Duodenal mucosa (tissue), 2 donors: ENCODE measurements around the gene MDM2.

Experiments
- H3K27ac ChIP-seq: one replicate; pipeline ENCODE4 v1.7.0; 2013; ENCODE audit warnings: low read depth, low read length
- H3K27me3 ChIP-seq, 2 donors: one replicate each; pipeline ENCODE4 v1.7.0; 2013; ENCODE audit warnings: low read length in 2 of 2, control low read depth in 1 of 2; ENCODE audit not compliant: insufficient read depth in 2 of 2, control insufficient read depth in 1 of 2
- H3K36me3 ChIP-seq, 2 donors: one replicate each; pipeline ENCODE4 v1.7.0; 2013; ENCODE audit warnings: low read length in 2 of 2, control low read depth in 1 of 2; ENCODE audit not compliant: insufficient read depth in 2 of 2, control insufficient read depth in 1 of 2
- H3K4me1 ChIP-seq, 2 donors: one replicate each; pipeline ENCODE4 v1.7.0; 2013; ENCODE audit warnings: low read length in 2 of 2, control low read depth in 1 of 2; ENCODE audit not compliant: insufficient read depth in 2 of 2, control insufficient read depth in 1 of 2
- H3K4me3 ChIP-seq, 2 donors: one replicate each; pipeline ENCODE4 v1.7.0; 2013; ENCODE audit warnings: low read length in 2 of 2, low read depth in 1 of 2
- H3K9ac ChIP-seq, 2 donors: one replicate each; pipeline ENCODE4 v1.7.0; 2013; ENCODE audit warnings: low read length in 2 of 2, low read depth in 1 of 2
- H3K9me3 ChIP-seq, 2 donors: one replicate each; pipeline ENCODE4 v1.7.0; 2013; ENCODE audit warnings: low read length in 2 of 2, control low read depth in 1 of 2; ENCODE audit not compliant: control insufficient read depth in 1 of 2

The MDM2 gene

GRCh38 chr12:68807576-68808387 is at the start of gene MDM2:
MDM2 (plus strand) TSS chr12:68808177; CDS start chr12:68808478, 301 bp downstream.
- no peaks in the 10 kb centered on the region for H3K9me3 ChIP-seq
- peaks cover 5 to 7% of the 10 kb centered on the region in 2 donors for H3K36me3 ChIP-seq
- peak within 1 kb of the TSS; percentile 97 for H3K27ac ChIP-seq
- H3K27me3 ChIP-seq, result no peaks in the 10 kb centered on the region
- peaks cover 15 to 16% of the 10 kb centered on the region in 2 donors for H3K4me1 ChIP-seq
- peak within 1 kb of the TSS; percentile 97 to 99 for H3K9ac ChIP-seq
- peak within 1 kb of the TSS; percentile 85 to 95 for H3K4me3 ChIP-seq

GRCh38 chr12:68759852-68760251 is 48.1 kb upstream of the MDM2 start:
- H3K9me3 ChIP-seq, result no peaks in the 10 kb centered on the region
- H3K4me3 ChIP-seq, result no peak overlapping the region
- H3K27me3 ChIP-seq, result no peaks in the 10 kb centered on the region
- H3K9ac ChIP-seq, result no peak overlapping the region
- H3K36me3 ChIP-seq, result peaks cover 0 to 17% of the 10 kb centered on the region in 2 donors
- H3K4me1 ChIP-seq, result no peaks in the 10 kb centered on the region
- H3K27ac ChIP-seq, result no peak overlapping the region

GRCh38 chr12:68760806-68761441 is 47.1 kb upstream of the MDM2 start:
- no peak overlapping the region for H3K27ac ChIP-seq
- no peaks in the 10 kb centered on the region for H3K9me3 ChIP-seq
- H3K4me1 ChIP-seq, result no peaks in the 10 kb centered on the region
- H3K36me3 ChIP-seq, result peaks cover 0 to 14% of the 10 kb centered on the region in 2 donors
- no peaks in the 10 kb centered on the region for H3K27me3 ChIP-seq
- H3K4me3 ChIP-seq, result no peak overlapping the region
- H3K9ac ChIP-seq, result no peak overlapping the region

GRCh38 chr12:68761442-68761812 is 46.5 kb upstream of the MDM2 start:
- H3K27me3 ChIP-seq, result no peaks in the 10 kb centered on the region
- H3K9ac ChIP-seq, result no peak overlapping the region
- no peaks in the 10 kb centered on the region for H3K4me1 ChIP-seq
- H3K36me3 ChIP-seq, result peaks cover 0 to 14% of the 10 kb centered on the region in 2 donors
- H3K9me3 ChIP-seq, result no peaks in the 10 kb centered on the region
- no peak overlapping the region for H3K27ac ChIP-seq
- no peak overlapping the region for H3K4me3 ChIP-seq

GRCh38 chr12:68761901-68762630 is 45.9 kb upstream of the MDM2 start:
- no peaks in the 10 kb centered on the region for H3K4me1 ChIP-seq
- no peak overlapping the region for H3K9ac ChIP-seq
- no peaks in the 10 kb centered on the region for H3K9me3 ChIP-seq
- no peak overlapping the region for H3K4me3 ChIP-seq
- H3K27me3 ChIP-seq, result no peaks in the 10 kb centered on the region
- H3K27ac ChIP-seq, result no peak overlapping the region
- H3K36me3 ChIP-seq, result peaks cover 0 to 14% of the 10 kb centered on the region in 2 donors

GRCh38 chr12:68762691-68763090 is 45.3 kb upstream of the MDM2 start:
- Histone ChIP-seq H3K4me1 (no peaks in the 10 kb centered on the region), H3K9me3 (no peaks in the 10 kb centered on the region), H3K4me3 (no peak overlapping the region), H3K27me3 (no peaks in the 10 kb centered on the region), H3K36me3 (peaks cover 0 to 14% of the 10 kb centered on the region in 2 donors), H3K27ac (no peak overlapping the region), H3K9ac (no peak overlapping the region)

GRCh38 chr12:68765696-68766095 is 42.3 kb upstream of the MDM2 start:
- no peak overlapping the region for H3K4me3 ChIP-seq

GRCh38 chr12:68766646-68767045 is 41.3 kb upstream of the MDM2 start:
- H3K4me1 ChIP-seq, result no peaks in the 10 kb centered on the region

More at GRCh38 chr12:68765696-68766095, 42.3 kb upstream of the MDM2 start:
- H3K27ac ChIP-seq, result no peak overlapping the region
- no peaks in the 10 kb centered on the region for H3K4me1 ChIP-seq
- H3K36me3 ChIP-seq, result peaks cover 0 to 14% of the 10 kb centered on the region in 2 donors
- no peaks in the 10 kb centered on the region for H3K27me3 ChIP-seq
- no peak overlapping the region for H3K9ac ChIP-seq
- no peaks in the 10 kb centered on the region for H3K9me3 ChIP-seq

GRCh38 chr12:68767191-68767590 is 40.8 kb upstream of the MDM2 start:
- H3K9ac ChIP-seq, result no peak overlapping the region
- H3K27ac ChIP-seq, result no peak overlapping the region
- no peak overlapping the region for H3K4me3 ChIP-seq
- peaks cover 0 to 5% of the 10 kb centered on the region in 2 donors for H3K36me3 ChIP-seq
- H3K4me1 ChIP-seq, result no peaks in the 10 kb centered on the region
- H3K9me3 ChIP-seq, result no peaks in the 10 kb centered on the region
- H3K27me3 ChIP-seq, result no peaks in the 10 kb centered on the region

More at GRCh38 chr12:68766646-68767045, 41.3 kb upstream of the MDM2 start:
- Histone ChIP-seq H3K27ac (no peak overlapping the region), H3K4me3 (no peak overlapping the region), H3K9me3 (no peaks in the 10 kb centered on the region), H3K36me3 (peaks cover 0 to 10% of the 10 kb centered on the region in 2 donors), H3K9ac (no peak overlapping the region), H3K27me3 (no peaks in the 10 kb centered on the region)

- Histone ChIP-seq H3K4me1 (no peaks in the 10 kb centered on the region), H3K36me3 (no peaks in the 10 kb centered on the region), H3K27me3 (no peaks in the 10 kb centered on the region), H3K4me3 (no peak overlapping the region), H3K9me3 (no peaks in the 10 kb centered on the region), H3K27ac (no peak overlapping the region), H3K9ac (no peak overlapping the region)
Measured at GRCh38 chr12:68768431-68768939, 39.5 kb upstream of the MDM2 start.
